KMS-11 (cell line): ENCODE measurements around the gene PRKCH.

Source experiments
- H2AFZ ChIP-seq: fragments of 200-600 bp; sonication (generic); 2 replicates; pipeline ENCODE4 v1.6.1; 2016; ENCODE audit warnings: antibody characterized with exemption, mixed run types, low read depth
- H3K27ac ChIP-seq: fragments of 200-600 bp; sonication (generic); 2 replicates; pipeline ENCODE4 v1.6.1; 2016; ENCODE audit warnings: mild to moderate bottlenecking, mixed run types
- H3K27me3 ChIP-seq: fragments of 200-600 bp; sonication (generic); 2 replicates; pipeline ENCODE4 v1.6.1; 2017; ENCODE audit warnings: mild to moderate bottlenecking, low read depth, mixed run types, moderate library complexity; ENCODE audit not compliant: insufficient read depth
- H3K36me3 ChIP-seq: fragments of 200-600 bp; sonication (generic); 2 replicates; pipeline ENCODE4 v1.6.1; 2017; ENCODE audit warnings: mild to moderate bottlenecking, mixed run types; ENCODE audit not compliant: insufficient read depth
- H3K4me1 ChIP-seq: fragments of 200-600 bp; sonication (generic); 2 replicates; pipeline ENCODE4 v1.6.1; 2016; ENCODE audit warnings: mild to moderate bottlenecking, low read depth, mixed run types; ENCODE audit not compliant: poor library complexity, severe bottlenecking
- H3K4me2 ChIP-seq: fragments of 200-600 bp; sonication (generic); 2 replicates; pipeline ENCODE4 v1.7.0; 2016; ENCODE audit warnings: mild to moderate bottlenecking, mixed run types
- H3K4me3 ChIP-seq: fragments of 200-600 bp; sonication (generic); IDR thresholded peaks from 2 replicates; pipeline ENCODE4 v1.6.1; 2017; ENCODE audit warnings: low read depth, low read length, mixed read lengths; ENCODE audit not compliant: insufficient read depth
- H3K79me2 ChIP-seq: fragments of 200-600 bp; sonication (generic); 2 replicates; pipeline ENCODE4 v1.6.1; 2016; ENCODE audit warnings: low read depth, mixed run types; ENCODE audit not compliant: insufficient read depth
- H3K9ac ChIP-seq: fragments of 200-600 bp; sonication (generic); 2 replicates; pipeline ENCODE4 v1.6.1; 2016; ENCODE audit warnings: mild to moderate bottlenecking, mixed run types
- H4K20me1 ChIP-seq: fragments of 200-600 bp; sonication (generic); 2 replicates; pipeline ENCODE4 v1.6.1; 2016; ENCODE audit warnings: mild to moderate bottlenecking, mixed run types; ENCODE audit not compliant: insufficient read depth
- CTCF ChIP-seq: fragments of 200-600 bp; sonication (generic); conservative IDR thresholded peaks from 2 replicates; pipeline ENCODE4 v1.6.1; 2017; ENCODE audit warnings: low read depth, mild to moderate bottlenecking, antibody characterized with exemption, low read length, moderate library complexity, mixed read lengths

The PRKCH gene

GRCh38 chr14:61364243-61364642, 42.9 kb downstream of the PRKCH start:
- H3K36me3 ChIP-seq, result no peaks in the 10 kb centered on the region
- no peaks in the 10 kb centered on the region for H3K79me2 ChIP-seq
- no peaks in the 10 kb centered on the region for H3K27me3 ChIP-seq
- no peak overlapping the region for H3K9ac ChIP-seq
- no peak overlapping the region for H3K4me3 ChIP-seq
- H4K20me1 ChIP-seq, result no peaks in the 10 kb centered on the region
- H3K4me1 ChIP-seq, result no peaks in the 10 kb centered on the region
- no peak overlapping the region for H2AFZ ChIP-seq
- no peak for TF ChIP-seq CTCF
- H3K4me2 ChIP-seq, result no peak overlapping the region
- H3K27ac ChIP-seq, result no peak overlapping the region

GRCh38 chr14:61365667-61366212, 44.4 kb downstream of the PRKCH start:
- Histone ChIP-seq H2AFZ (no peak overlapping the region), H3K9ac (no peak overlapping the region), H3K4me3 (no peak overlapping the region), H3K79me2 (no peaks in the 10 kb centered on the region), H3K36me3 (no peaks in the 10 kb centered on the region), H4K20me1 (no peaks in the 10 kb centered on the region), H3K4me2 (no peak overlapping the region), H3K27me3 (no peaks in the 10 kb centered on the region), H3K4me1 (no peaks in the 10 kb centered on the region), H3K27ac (no peak overlapping the region)
- no peak for TF ChIP-seq CTCF

- Histone ChIP-seq H3K4me2 (no peak overlapping the region), H3K9ac (no peak overlapping the region), H3K79me2 (no peaks in the 10 kb centered on the region), H3K27me3 (no peaks in the 10 kb centered on the region), H3K4me3 (no peak overlapping the region), H3K27ac (no peak overlapping the region), H2AFZ (no peak overlapping the region), H4K20me1 (no peaks in the 10 kb centered on the region), H3K4me1 (no peaks in the 10 kb centered on the region), H3K36me3 (no peaks in the 10 kb centered on the region)
- TF ChIP-seq CTCF, result no peak
Measured at GRCh38 chr14:61368114-61368710, 46.8 kb downstream of the PRKCH start.

GRCh38 chr14:61368781-61369453, 47.5 kb downstream of the PRKCH start:
- Histone ChIP-seq H3K27me3 (no peaks in the 10 kb centered on the region), H3K79me2 (no peaks in the 10 kb centered on the region), H3K4me1 (no peaks in the 10 kb centered on the region), H3K27ac (no peak overlapping the region), H3K36me3 (no peaks in the 10 kb centered on the region), H4K20me1 (no peaks in the 10 kb centered on the region), H3K4me2 (no peak overlapping the region), H2AFZ (no peak overlapping the region), H3K9ac (no peak overlapping the region), H3K4me3 (no peak overlapping the region)
- TF ChIP-seq CTCF, result no peak
